GM18868 (cell line): Measurements from ENCODE around the gene MAP2K7.
A peak's percentile ranks its signal among the peaks of the same experiment; 100 is the strongest.
"Not testable (repeated sequence)": the region's sequence is repeated elsewhere in the genome, so short reads cannot be mapped to it uniquely, and the experiment has no call there.

Experiments
- ATAC-seq: cut with Tn5 transposase; IDR thresholded peaks from one replicate; pipeline ENCODE4 v1.9.1; 2021; ENCODE audit warnings: mild to moderate bottlenecking, moderate library complexity; ENCODE audit not compliant: unreplicated experiment

The MAP2K7 gene

GRCh38 chr19:7883105-7883504 lies 20.6 kb upstream of the MAP2K7 start:
- no peak for ATAC-seq

GRCh38 chr19:7883796-7884570 lies 19.7 kb upstream of the MAP2K7 start:
- no peak for ATAC-seq

- ATAC-seq, result no peak
Observed at GRCh38 chr19:7885818-7886217, 17.9 kb upstream of the MAP2K7 start.

- ATAC-seq, result no peak
Observed at GRCh38 chr19:7887408-7888144, 16.1 kb upstream of the MAP2K7 start.

GRCh38 chr19:7888145-7888825 lies 15.4 kb upstream of the MAP2K7 start, which contains the start of gene LRRC8E:
Gene LRRC8E (plus strand): TSS chr19:7888510. CDS start chr19:7895604, 7,094 bp downstream.
- no peak for ATAC-seq

GRCh38 chr19:7888826-7889217 lies 14.9 kb upstream of the MAP2K7 start:
- ATAC-seq, result no peak

- not testable (repeated sequence) for ATAC-seq
Observed at GRCh38 chr19:7893362-7894101, 10.1 kb upstream of the MAP2K7 start.

- no peak for ATAC-seq
Observed at GRCh38 chr19:7894612-7895309, 8.9 kb upstream of the MAP2K7 start.

GRCh38 chr19:7895565-7895964 lies 8.1 kb upstream of the MAP2K7 start:
- ATAC-seq, result no peak

- ATAC-seq, result no peak
Observed at GRCh38 chr19:7897292-7897691, 6.4 kb upstream of the MAP2K7 start.

- no peak for ATAC-seq
Observed at GRCh38 chr19:7898967-7899366, 4.7 kb upstream of the MAP2K7 start.

GRCh38 chr19:7899751-7900378 lies 3.8 kb upstream of the MAP2K7 start:
- ATAC-seq, result no peak

GRCh38 chr19:7900401-7900870 lies 3.2 kb upstream of the MAP2K7 start:
- ATAC-seq, result no peak

GRCh38 chr19:7900931-7901330 lies 2.7 kb upstream of the MAP2K7 start:
- no peak for ATAC-seq

GRCh38 chr19:7901337-7901736 lies 2.3 kb upstream of the MAP2K7 start:
- ATAC-seq, result no peak

GRCh38 chr19:7902796-7903243 lies 857 bp upstream of the MAP2K7 start:
- no peak for ATAC-seq

- peak; percentile 35 for ATAC-seq
Observed at GRCh38 chr19:7904074-7905020, 670 bp downstream of the MAP2K7 start.

- no peak for ATAC-seq
Observed at GRCh38 chr19:7905268-7905667, 1.6 kb downstream of the MAP2K7 start.

GRCh38 chr19:7905859-7906258 lies 2.2 kb downstream of the MAP2K7 start:
- no peak for ATAC-seq
